K562 (cell line): ENCODE data around the gene PRRT1. TPM values are rescaled to one million over a fixed set of nuclear protein-coding genes. Genes with fewer than 3 reads are reported as not detected.

Source experiments
- ATAC-seq: fragments of 200-7000 bp; cut with Tn5 transposase; 3 replicates; pipeline ENCODE4 v1.9.1; 2020; ENCODE audit warnings: moderate library complexity
- BruUV-seq: library from RNA; stranded (reverse); fragments of 400-500 nt; replicated peaks from 2 replicates; lab custom pipeline; 2021; lab: Mats Ljungman, UMichigan
- CTCF ChIA-PET: fragments of 300-600 bp; formaldehyde crosslinking; extraction: SDS; loops from one replicate; lab custom pipeline; 2021; ENCODE audit warnings: low intra/inter-chr PET ratio; lab: Yijun Ruan, JAX
- POLR2A ChIA-PET: fragments of 300-600, 350-650 bp; sonication (Branson Sonifier 250); formaldehyde crosslinking; extraction: SDS; loops from one replicate; lab custom pipeline; 2021; ENCODE audit warnings: antibody characterized with exemption, inconsistent platforms; lab: Yijun Ruan, JAX
- DNase-seq, 4 experiments: peaks; one replicate each; pipeline versions ENCODE4 v3.0.0 to v3.0.0-alpha.2; 2011 to 2018; ENCODE audit warnings: low spot score in 3 of 4, mixed read lengths in 3 of 4; ENCODE audit errors: extremely low read depth in 1 of 4
- FAIRE-seq: peaks from 2 replicates; lab custom pipeline; 2011; peaks lifted over from hg19 to GRCh38; lab: Jason Lieb, UNC
- H2AFZ ChIP-seq: 2 replicates; pipeline ENCODE4 v1.6.0; 2011; ENCODE audit warnings: low read depth, low read length, control low read depth, inconsistent platforms
- H3K27ac ChIP-seq: fragments of 200-600 bp; 3 replicates; pipeline ENCODE4 v1.8.0; 2011; ENCODE audit warnings: low read depth, mild to moderate bottlenecking, control low read depth, inconsistent platforms, low read length, moderate library complexity, mixed read lengths; ENCODE audit errors: extremely low read depth
- H3K27me3 ChIP-seq, 2 experiments: fragments of 300-600 bp in 1 of 2; 2 replicates in 1 of 2; 3 replicates in 1 of 2; pipeline versions ENCODE4 v1.6.0 to v1.8.0; 2011; ENCODE audit warnings: inconsistent platforms in 2 of 2, low read length in 2 of 2, mild to moderate bottlenecking in 1 of 2, mixed read lengths in 1 of 2, moderate library complexity in 1 of 2; ENCODE audit not compliant: control insufficient read depth in 2 of 2, insufficient read depth in 2 of 2
- H3K36me3 ChIP-seq: fragments of 300-600 bp; 3 replicates; pipeline ENCODE4 v1.8.0; 2011; ENCODE audit warnings: mild to moderate bottlenecking, low read length, inconsistent platforms; ENCODE audit not compliant: control insufficient read depth, insufficient read depth
- H3K4me1 ChIP-seq, 2 experiments: fragments of 200-600 bp in 1 of 2; replicated peaks in 1 of 2; 2 replicates in 1 of 2; 3 replicates in 1 of 2; pipeline versions ENCODE4 v1.5.1 to v1.8.0; 2011; ENCODE audit warnings: inconsistent platforms in 2 of 2, low read length in 2 of 2, mild to moderate bottlenecking in 1 of 2, mixed read lengths in 1 of 2, moderate library complexity in 1 of 2; ENCODE audit not compliant: control insufficient read depth in 2 of 2, insufficient read depth in 2 of 2
- H3K4me2 ChIP-seq: 2 replicates; pipeline ENCODE4 v1.6.1; 2011; ENCODE audit warnings: low read length, control low read depth, inconsistent platforms, mixed read lengths; ENCODE audit not compliant: insufficient read depth
- H3K4me3 ChIP-seq: fragments of 200-600 bp; sonication (generic), shearing (Covaris generic); 2 replicates; pipeline ENCODE4 v1.5.1; 2016; ENCODE audit warnings: control low read depth, inconsistent platforms
- H3K79me2 ChIP-seq: fragments of 200-600 bp; 3 replicates; pipeline ENCODE4 v1.8.0; 2011; ENCODE audit warnings: low read length, inconsistent platforms; ENCODE audit not compliant: control insufficient read depth, insufficient read depth
- H3K9ac ChIP-seq, 2 experiments: 2 replicates each; pipeline versions ENCODE4 v1.6.0 to v1.6.1; 2011; ENCODE audit warnings: low read depth in 2 of 2, low read length in 2 of 2, control low read depth in 1 of 2, inconsistent platforms in 1 of 2, mild to moderate bottlenecking in 1 of 2, mixed read lengths in 1 of 2; ENCODE audit not compliant: insufficient read depth in 1 of 2
- H3K9me1 ChIP-seq: one replicate; pipeline ENCODE4 v1.6.0; 2011; ENCODE audit warnings: inconsistent platforms, mild to moderate bottlenecking, low read length, moderate library complexity; ENCODE audit not compliant: control insufficient read depth, insufficient read depth
- H3K9me3 ChIP-seq: replicated peaks from 2 replicates; pipeline ENCODE4 v1.5.1; 2011; ENCODE audit warnings: low read depth, low read length, inconsistent platforms; ENCODE audit not compliant: control insufficient read depth, insufficient read depth
- H4K20me1 ChIP-seq: replicated peaks from 2 replicates; pipeline ENCODE4 v1.6.1; 2011; ENCODE audit warnings: low read length, inconsistent platforms, mixed read lengths; ENCODE audit not compliant: control insufficient read depth, insufficient read depth
- CREB1 ChIP-seq, 2 experiments: sonication (generic) in 1 of 2; formaldehyde crosslinking in 1 of 2; IDR thresholded peaks; 2 replicates each; pipeline versions ENCODE4 v1.6.1 to v1.8.0; 2012 to 2022; ENCODE audit warnings: inconsistent platforms in 1 of 2, mild to moderate bottlenecking in 1 of 2, missing genetic modification reagents in 1 of 2, moderate library complexity in 1 of 2
- EHMT2 ChIP-seq: fragments of 450-650 bp; IDR thresholded peaks from 2 replicates; pipeline ENCODE4 v1.6.1; 2018; ENCODE audit warnings: antibody characterized with exemption
- MXI1 ChIP-seq: IDR thresholded peaks from 2 replicates; pipeline ENCODE4 v1.6.1; 2011; ENCODE audit warnings: low read depth, mild to moderate bottlenecking, improper control_type of control experiment, low read length
- NR2C2 ChIP-seq, 2 experiments: fragments of 200-800 bp in 1 of 2; sonication (Bioruptor generic) in 1 of 2; sonication (generic) in 1 of 2; formaldehyde crosslinking in 1 of 2; IDR thresholded peaks; 2 replicates each; pipeline versions ENCODE4 v1.6.1 to v1.8.0; 2016 to 2022; ENCODE audit warnings: mild to moderate bottlenecking in 1 of 2, missing compliant biosample characterization in 1 of 2, missing genetic modification characterization in 1 of 2, missing genetic modification reagents in 1 of 2
- PTTG1 ChIP-seq: fragments of 450-650 bp; IDR thresholded peaks from 2 replicates; pipeline ENCODE4 v1.6.1; 2016; ENCODE audit warnings: low read depth, mild to moderate bottlenecking, missing genetic modification characterization, missing compliant biosample characterization
- RBM14 ChIP-seq: fragments of 200-400 bp; formaldehyde crosslinking; IDR thresholded peaks from 2 replicates; pipeline ENCODE4 v1.6.1; 2018; ENCODE audit warnings: low read depth, mild to moderate bottlenecking, low read length, moderate library complexity, borderline replicate concordance; ENCODE audit not compliant: insufficient read depth
- SMARCE1 ChIP-seq: fragments of 450-650 bp; IDR thresholded peaks from 2 replicates; pipeline ENCODE4 v1.7.1; 2016; ENCODE audit warnings: mild to moderate bottlenecking
- SUPT5H ChIP-seq: fragments of 450-650 bp; IDR thresholded peaks from 2 replicates; pipeline ENCODE4 v1.6.1; 2016
- ZC3H8 ChIP-seq: fragments of 450-650 bp; IDR thresholded peaks from 2 replicates; pipeline ENCODE4 v1.6.1; 2017
- ZNF134 ChIP-seq: fragments of 250-450 bp; sonication (Bioruptor Pico); conservative IDR thresholded peaks from 2 replicates; pipeline ENCODE4 v1.4.0; 2020
- ZNF77 ChIP-seq: fragments of 250-450 bp; sonication (Bioruptor Pico); IDR thresholded peaks from 2 replicates; pipeline ENCODE4 v1.5.0; 2020
- ZNF830 ChIP-seq: fragments of 250-450 bp; sonication (Bioruptor Pico); IDR thresholded peaks from 2 replicates; pipeline ENCODE4 v1.5.0; 2021; ENCODE audit warnings: mild to moderate bottlenecking
- WGBS: fragments of 100-300 bp; shearing (Covaris generic); methylation state at CpG from one replicate; pipeline ENCODE4 v1.1.6; 2016; ENCODE audit warnings: low coverage, mixed read lengths; ENCODE audit not compliant: insufficient coverage; ENCODE audit errors: missing lambda C conversion rate; 5-methylcytosine and 5-hydroxymethylcytosine counted together
- in situ Hi-C: fragments of 300-500 bp; cut with MboI; formaldehyde crosslinking; loops from 4 replicates; pipeline ENCODE4 v1.15.0; 2018; ENCODE audit warnings: inconsistent platforms, mixed read lengths
- intact Hi-C: fragments of 100-400 bp; cut with micrococcal nuclease; formaldehyde crosslinking; loops from 2 replicates; pipeline ENCODE4 v1.14.2; 2022
- polyA plus RNA-seq, 8 experiments: library from polyadenylated mRNA; depleted of rRNA in 4 of 8; stranded (reverse) in 5 of 8; unstranded in 3 of 8; fragments of >200 nt; fragmentation: Nextera tagmentation in 2 of 8; fragmentation: Illumina TruSeq in 1 of 8; extraction: Ambion mirVana in 2 of 8; extraction: Trizol in 1 of 8; gene quantifications; 2 replicates each; pipeline versions ENCODE4 v1.2.1 to v1.2.3, GENCODE V29; 2011 to 2014; ENCODE audit warnings: inconsistent platforms in 1 of 8, missing spikeins in 1 of 8
- total RNA-seq, 7 experiments: library from RNA; depleted of rRNA in 6 of 7; stranded (reverse); fragments of >200 nt in 6 of 7; fragmentation: Illumina TruSeq in 2 of 7; extraction: Trizol in 2 of 7; gene quantifications; 2 replicates each; pipeline versions ENCODE4 v1.2.1 to v1.2.3, GENCODE V29; 2011 to 2021; ENCODE audit warnings: low replicate concordance in 1 of 7
- TF ChIP-seq, protein P1 (sequence below): fragments of 450-650 bp; IDR thresholded peaks from one replicate; pipeline ENCODE4 v1.6.1; 2018; ENCODE audit warnings: mild to moderate bottlenecking, moderate library complexity; ENCODE audit not compliant: partially characterized antibody
- TF ChIP-seq, protein P2 (sequence below): fragments of 250-450 bp; sonication (Bioruptor Pico); IDR thresholded peaks from 2 replicates; pipeline ENCODE4 v1.9.0; 2021; ENCODE audit warnings: mild to moderate bottlenecking, inconsistent platforms
- TF ChIP-seq, protein P3 (sequence below): fragments of 200-800 bp; sonication (Bioruptor generic); IDR thresholded peaks from 2 replicates; pipeline ENCODE4 v1.6.1; 2017; ENCODE audit warnings: missing genetic modification characterization, missing compliant biosample characterization
- TF ChIP-seq, protein P4 (sequence below): fragments of 450-650 bp; formaldehyde crosslinking; IDR thresholded peaks from 2 replicates; pipeline ENCODE4 v1.4.0; 2022; ENCODE audit warnings: missing genetic modification characterization

PRRT1 gene
- total and polyA plus RNA-seq, 9 of the 15 experiments (the other 6 are each of a cell fraction or from before 2014, with no cell fraction given): 0.14 to 3.5 (median 0.41) TPM

DNA sequence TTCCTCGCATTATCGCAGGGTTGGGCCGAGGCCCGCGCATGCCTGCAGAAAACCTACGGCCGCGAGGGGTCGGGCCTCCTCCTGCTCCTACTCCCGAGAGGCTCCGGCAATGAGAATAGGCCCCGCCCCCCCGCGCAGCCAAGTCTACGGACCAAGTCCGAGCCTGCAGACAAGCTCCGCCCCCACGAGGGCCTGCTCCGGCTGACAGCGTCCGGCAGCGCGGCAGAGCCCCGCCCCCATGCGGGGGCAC is 43.8 kb upstream of the PRRT1 start:
- in situ Hi-C loops: no loop called here
- FAIRE-seq (peak; percentile 99), ATAC-seq (peak; percentile 91), DNase-seq (peak; percentile 96 to 100 (median 97))
- H3K4me3 ChIP-seq: peak overlapping the region; percentile 63
- no peak overlapping the region for H3K27ac ChIP-seq
- BruUV-seq: no TSS peak
- peaks cover 60 to 61% of the 10 kb centered on the region in 2 experiments for H3K4me1 ChIP-seq
- no peaks in the 10 kb centered on the region for H3K9me1 ChIP-seq
- WGBS: 2% methylated on average over 13 of the region's 25 CpGs
- H3K9ac ChIP-seq: peak overlapping the region in 1 of 2 experiments; percentile 97; a peak in 2 of 4 replicates
- ChIA-PET CTCF (interaction anchor here (0.7 to 1.1 kb wide), 2 partner anchors 20 to 76 kb away, joined by 3 to 4 read pairs; no protein-coding TSS in a partner anchor), POLR2A (interaction anchor here (0.6 to 2.1 kb wide), 21 partner anchors 8 to 1076 kb away, joined by 3 to 23 read pairs (median 3); partner anchors contain the start of genes FKBPL, RNF5, RPS18 and VPS52)
- H3K27me3 ChIP-seq: no peaks in the 10 kb centered on the region; a peak in 1 of 5 replicates
- peak overlapping the region; percentile 89; the same call in 1 of the 2 replicates for H3K4me2 ChIP-seq
- no peaks in the 10 kb centered on the region for H4K20me1 ChIP-seq
- intact Hi-C loops: loop anchor here (1.0 to 10.0 kb wide), 8 partner anchors 19 to 777 kb away; partner anchors contain the start of genes AGPAT1, FKBPL, PPT2 and ZBTB12
- no peak overlapping the region for H2AFZ ChIP-seq
- H3K79me2 ChIP-seq: peaks cover 31% of the 10 kb centered on the region
- H3K9me3 ChIP-seq: no peaks in the 10 kb centered on the region
- H3K36me3 ChIP-seq: no peaks in the 10 kb centered on the region; the same call in 2 of the 3 replicates
- TF ChIP-seq CREB1 (IDR thresholded peaks at IDR 0.05) (no peak), CREB1 (CRISPR knock-in tag; IDR thresholded peaks at IDR 0.05) (no peak; the same call in 1 of the 2 replicates), ZNF830 (no peak), ZNF134 (no peak), ZNF77 (no peak), SMARCE1 (no peak), NR2C2 (CRISPR knock-in tag; IDR thresholded peaks at IDR 0.05) (no peak), NR2C2 (tag; IDR thresholded peaks at IDR 0.05) (no peak; the same call in 1 of the 2 replicates), PTTG1 (tag) (no peak), RBM14 (no peak), EHMT2 (no peak), MXI1 (no peak; the same call in 1 of the 2 replicates), SUPT5H (no peak), ZC3H8 (no peak)
- TF ChIP-seq, protein P1, sequence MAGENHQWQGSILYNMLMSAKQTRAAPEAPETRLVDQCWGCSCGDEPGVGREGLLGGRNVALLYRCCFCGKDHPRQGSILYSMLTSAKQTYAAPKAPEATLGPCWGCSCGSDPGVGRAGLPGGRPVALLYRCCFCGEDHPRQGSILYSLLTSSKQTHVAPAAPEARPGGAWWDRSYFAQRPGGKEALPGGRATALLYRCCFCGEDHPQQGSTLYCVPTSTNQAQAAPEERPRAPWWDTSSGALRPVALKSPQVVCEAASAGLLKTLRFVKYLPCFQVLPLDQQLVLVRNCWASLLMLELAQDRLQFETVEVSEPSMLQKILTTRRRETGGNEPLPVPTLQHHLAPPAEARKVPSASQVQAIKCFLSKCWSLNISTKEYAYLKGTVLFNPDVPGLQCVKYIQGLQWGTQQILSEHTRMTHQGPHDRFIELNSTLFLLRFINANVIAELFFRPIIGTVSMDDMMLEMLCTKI: no peak
- TF ChIP-seq, protein P2, sequence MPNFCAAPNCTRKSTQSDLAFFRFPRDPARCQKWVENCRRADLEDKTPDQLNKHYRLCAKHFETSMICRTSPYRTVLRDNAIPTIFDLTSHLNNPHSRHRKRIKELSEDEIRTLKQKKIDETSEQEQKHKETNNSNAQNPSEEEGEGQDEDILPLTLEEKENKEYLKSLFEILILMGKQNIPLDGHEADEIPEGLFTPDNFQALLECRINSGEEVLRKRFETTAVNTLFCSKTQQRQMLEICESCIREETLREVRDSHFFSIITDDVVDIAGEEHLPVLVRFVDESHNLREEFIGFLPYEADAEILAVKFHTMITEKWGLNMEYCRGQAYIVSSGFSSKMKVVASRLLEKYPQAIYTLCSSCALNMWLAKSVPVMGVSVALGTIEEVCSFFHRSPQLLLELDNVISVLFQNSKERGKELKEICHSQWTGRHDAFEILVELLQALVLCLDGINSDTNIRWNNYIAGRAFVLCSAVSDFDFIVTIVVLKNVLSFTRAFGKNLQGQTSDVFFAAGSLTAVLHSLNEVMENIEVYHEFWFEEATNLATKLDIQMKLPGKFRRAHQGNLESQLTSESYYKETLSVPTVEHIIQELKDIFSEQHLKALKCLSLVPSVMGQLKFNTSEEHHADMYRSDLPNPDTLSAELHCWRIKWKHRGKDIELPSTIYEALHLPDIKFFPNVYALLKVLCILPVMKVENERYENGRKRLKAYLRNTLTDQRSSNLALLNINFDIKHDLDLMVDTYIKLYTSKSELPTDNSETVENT (CRISPR knock-in tag): no peak
- TF ChIP-seq, protein P3, sequence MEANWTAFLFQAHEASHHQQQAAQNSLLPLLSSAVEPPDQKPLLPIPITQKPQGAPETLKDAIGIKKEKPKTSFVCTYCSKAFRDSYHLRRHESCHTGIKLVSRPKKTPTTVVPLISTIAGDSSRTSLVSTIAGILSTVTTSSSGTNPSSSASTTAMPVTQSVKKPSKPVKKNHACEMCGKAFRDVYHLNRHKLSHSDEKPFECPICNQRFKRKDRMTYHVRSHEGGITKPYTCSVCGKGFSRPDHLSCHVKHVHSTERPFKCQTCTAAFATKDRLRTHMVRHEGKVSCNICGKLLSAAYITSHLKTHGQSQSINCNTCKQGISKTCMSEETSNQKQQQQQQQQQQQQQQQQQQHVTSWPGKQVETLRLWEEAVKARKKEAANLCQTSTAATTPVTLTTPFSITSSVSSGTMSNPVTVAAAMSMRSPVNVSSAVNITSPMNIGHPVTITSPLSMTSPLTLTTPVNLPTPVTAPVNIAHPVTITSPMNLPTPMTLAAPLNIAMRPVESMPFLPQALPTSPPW (CRISPR knock-in tag): peak; percentile 80
- TF ChIP-seq, protein P4, sequence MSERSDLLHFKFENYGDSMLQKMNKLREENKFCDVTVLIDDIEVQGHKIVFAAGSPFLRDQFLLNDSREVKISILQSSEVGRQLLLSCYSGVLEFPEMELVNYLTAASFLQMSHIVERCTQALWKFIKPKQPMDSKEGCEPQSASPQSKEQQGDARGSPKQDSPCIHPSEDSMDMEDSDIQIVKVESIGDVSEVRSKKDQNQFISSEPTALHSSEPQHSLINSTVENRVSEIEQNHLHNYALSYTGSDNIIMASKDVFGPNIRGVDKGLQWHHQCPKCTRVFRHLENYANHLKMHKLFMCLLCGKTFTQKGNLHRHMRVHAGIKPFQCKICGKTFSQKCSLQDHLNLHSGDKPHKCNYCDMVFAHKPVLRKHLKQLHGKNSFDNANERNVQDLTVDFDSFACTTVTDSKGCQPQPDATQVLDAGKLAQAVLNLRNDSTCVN (CRISPR knock-in tag): no peak
